Prostate gland (tissue), 2 donors: ENCODE results near the gene NAB1. TPM values are rescaled to one million over a fixed set of nuclear protein-coding genes. Genes with fewer than 3 reads are reported as not detected.

ENCODE experiments used
- DNase-seq: peaks from one replicate; pipeline ENCODE4 v3.0.0-alpha.2; 2019; ENCODE audit warnings: low spot score
- H3K27ac ChIP-seq, 2 donors: fragments of 200-600 bp; sonication (generic); 2 replicates each; pipeline ENCODE4 v1.5.1; 2017 to 2019
- H3K27me3 ChIP-seq: fragments of 200-600 bp; sonication (generic); replicated peaks from 2 replicates; pipeline ENCODE4 v1.5.1; 2019; ENCODE audit not compliant: insufficient read depth
- H3K36me3 ChIP-seq, 2 donors: fragments of 200-600 bp; sonication (generic); 1 replicate in 1 of 2; 2 replicates in 1 of 2; pipeline versions ENCODE4 v1.5.1 to v1.8.1; 2017 to 2019
- H3K4me1 ChIP-seq: fragments of 200-600 bp; sonication (generic); replicated peaks from 2 replicates; pipeline ENCODE4 v1.5.1; 2019
- H3K4me3 ChIP-seq, 2 donors: fragments of 200-600 bp; sonication (generic); 2 replicates each; pipeline ENCODE4 v1.5.1; 2017 to 2019
- H3K9me3 ChIP-seq: fragments of 200-600 bp; sonication (generic); 2 replicates; pipeline ENCODE4 v1.5.1; 2017
- CTCF ChIP-seq, 4 experiments: fragments of 200-600 bp in 2 of 4; fragments of 450-650 bp in 2 of 4; sonication (generic) in 2 of 4; IDR thresholded peaks; 1 replicate in 3 of 4; 2 replicates in 1 of 4; pipeline ENCODE4 v1.5.1; 2016 to 2019; ENCODE audit warnings: antibody characterized with exemption in 4 of 4, mild to moderate bottlenecking in 2 of 4, moderate library complexity in 2 of 4
- POLR2A ChIP-seq: fragments of 450-650 bp; IDR thresholded peaks from one replicate; pipeline ENCODE4 v1.6.1; 2016; ENCODE audit warnings: antibody characterized with exemption, mild to moderate bottlenecking
- POLR2AphosphoS5 ChIP-seq: sonication (generic); formaldehyde crosslinking; IDR thresholded peaks from one replicate; pipeline ENCODE4 v1.6.1; 2017; ENCODE audit warnings: antibody characterized with exemption
- WGBS: methylation state at CpG from one replicate; pipeline ENCODE4 v1.1.5; 2018; 5-methylcytosine and 5-hydroxymethylcytosine counted together
- intact Hi-C: fragments of 100-400 bp; cut with DNase I; formaldehyde crosslinking; loops from one replicate; pipeline ENCODE4 v1.14.2; 2022
- total RNA-seq, 2 donors: library from RNA; depleted of rRNA; stranded (reverse); fragments of >200 nt; gene quantifications; one replicate each; pipeline ENCODE4 v1.1.0, GENCODE V29; 2016

Gene NAB1
- total RNA-seq, 2 donors from 2014 or later = 36.6 to 48.6 TPM

- no peaks in the 10 kb centered on the region for H3K9me3 ChIP-seq
- WGBS = 91% methylated on average over 4 of the region's 4 CpGs
- H3K4me3 ChIP-seq = no peak overlapping the region
- no peaks in the 10 kb centered on the region for H3K36me3 ChIP-seq
- no peaks in the 10 kb centered on the region for H3K4me1 ChIP-seq
- H3K27me3 ChIP-seq = no peaks in the 10 kb centered on the region
- H3K27ac ChIP-seq = no peak overlapping the region
- TF ChIP-seq POLR2AphosphoS5 = no peak
- no peak for TF ChIP-seq CTCF (IDR thresholded peaks at IDR 0.05)
- no peak for TF ChIP-seq POLR2A
- intact Hi-C loops = no loop called here
- DNase-seq = no peak
Measured at GRCh38 chr2:190711069-190711468, 62.2 kb downstream of the NAB1 start.

GRCh38 chr2:190713471-190713870 lies 64.6 kb downstream of the NAB1 start:
- Histone ChIP-seq H3K36me3 (no peaks in the 10 kb centered on the region), H3K9me3 (no peaks in the 10 kb centered on the region), H3K4me3 (no peak overlapping the region), H3K27me3 (no peaks in the 10 kb centered on the region), H3K27ac (no peak overlapping the region), H3K4me1 (no peaks in the 10 kb centered on the region)
- TF ChIP-seq POLR2AphosphoS5 (no peak), CTCF (IDR thresholded peaks at IDR 0.05) (no peak), POLR2A (no peak)
- no peak for DNase-seq
- intact Hi-C loops = no loop called here

GRCh38 chr2:190714958-190715357 lies 66.1 kb downstream of the NAB1 start:
- Histone ChIP-seq H3K27ac (no peak overlapping the region), H3K4me3 (no peak overlapping the region), H3K4me1 (no peaks in the 10 kb centered on the region), H3K9me3 (no peaks in the 10 kb centered on the region), H3K27me3 (no peaks in the 10 kb centered on the region), H3K36me3 (no peaks in the 10 kb centered on the region)
- WGBS = 92% methylated on average over 5 of the region's 5 CpGs
- no peak for DNase-seq
- intact Hi-C loops = no loop called here
- TF ChIP-seq POLR2AphosphoS5 (no peak), POLR2A (no peak), CTCF (IDR thresholded peaks at IDR 0.05) (no peak)

- DNase-seq = no peak
- Histone ChIP-seq H3K27me3 (no peaks in the 10 kb centered on the region), H3K9me3 (no peaks in the 10 kb centered on the region), H3K4me1 (no peaks in the 10 kb centered on the region), H3K36me3 (no peaks in the 10 kb centered on the region), H3K27ac (no peak overlapping the region), H3K4me3 (no peak overlapping the region)
- intact Hi-C loops = no loop called here
- WGBS = 100% methylated on average over 1 of the region's 1 CpG
- no peak for TF ChIP-seq POLR2AphosphoS5
- no peak for TF ChIP-seq POLR2A
- no peak for TF ChIP-seq CTCF (IDR thresholded peaks at IDR 0.05)
Measured at GRCh38 chr2:190716176-190716807, 67.4 kb downstream of the NAB1 start.

- Histone ChIP-seq H3K9me3 (no peaks in the 10 kb centered on the region), H3K27ac (no peak overlapping the region), H3K27me3 (no peaks in the 10 kb centered on the region), H3K4me1 (no peaks in the 10 kb centered on the region), H3K36me3 (no peaks in the 10 kb centered on the region), H3K4me3 (no peak overlapping the region)
- WGBS = 70% methylated on average over 3 of the region's 3 CpGs
- no peak for DNase-seq
- TF ChIP-seq CTCF (IDR thresholded peaks at IDR 0.05) (no peak), POLR2A (no peak), POLR2AphosphoS5 (no peak)
- intact Hi-C loops = no loop called here
Measured at GRCh38 chr2:190717306-190717705, 68.4 kb downstream of the NAB1 start.
